Measurements from ENCODE around the gene SERPINE2.

The SERPINE2 gene

DNA sequence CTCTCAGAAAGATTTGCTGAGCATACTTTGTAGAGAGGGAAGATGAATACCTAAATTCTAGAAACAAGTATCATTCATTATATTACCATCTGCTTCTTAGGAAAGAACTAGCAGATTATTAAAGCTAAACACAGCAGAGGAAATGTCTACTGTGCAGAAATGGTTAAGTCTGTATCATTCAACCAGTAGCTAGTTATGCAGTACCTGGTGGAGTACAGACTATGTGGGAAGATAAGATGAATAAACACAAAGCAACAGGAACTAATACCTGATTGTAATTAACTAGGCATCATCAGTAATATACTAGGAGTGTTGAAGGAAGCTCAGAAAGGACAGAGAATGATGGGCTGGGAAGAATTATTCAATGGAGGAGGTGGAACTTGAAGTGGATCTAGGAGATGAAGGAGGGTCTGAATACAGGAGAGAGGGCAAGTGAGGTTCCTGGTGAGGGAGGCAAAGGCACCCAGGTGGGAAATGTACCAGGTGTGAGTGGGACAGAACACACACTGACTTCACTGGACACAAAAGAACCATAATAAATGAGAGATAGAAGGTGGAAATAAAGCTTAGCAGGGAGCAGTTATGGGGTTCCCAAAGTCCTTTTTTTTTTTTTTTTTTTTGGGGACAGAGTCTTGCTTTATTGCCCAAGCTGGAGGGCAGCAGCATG, 103.5 kb downstream of the SERPINE2 start:
- in situ Hi-C loops (cut with HindIII; ENCODE audit: low pct_unique_long_range_greater_than_20kb, low sequenced_read_pairs): no loop called here
- TF ChIP-seq JUND (IDR thresholded peaks at IDR 0.05; ENCODE audit: low read depth): no peak
- DNase-seq (ENCODE audit: low read depth in 1 of 2, low spot score in 1 of 2): no peak

DNA sequence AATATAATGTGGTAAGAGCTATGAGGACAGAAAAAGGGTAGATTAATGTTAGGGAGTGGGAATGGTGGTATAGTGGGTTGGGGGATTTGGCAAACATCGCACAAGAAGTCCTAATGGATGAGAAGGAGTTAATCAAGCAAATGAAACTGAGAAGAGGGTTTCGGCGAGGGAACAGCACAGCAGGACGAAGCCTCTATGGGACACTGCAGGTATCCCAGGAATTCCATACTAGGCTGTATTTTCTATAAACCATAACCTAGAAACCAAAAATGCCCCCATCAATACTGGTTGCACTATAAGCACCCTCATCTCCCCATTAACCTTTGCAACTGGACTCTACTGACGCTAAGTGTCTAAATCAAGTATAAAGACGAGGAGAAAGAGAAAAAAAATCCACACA, 104.2 kb downstream of the SERPINE2 start:
- DNase-seq (ENCODE audit: low read depth in 1 of 2, low spot score in 1 of 2): no peak
- TF ChIP-seq JUND (IDR thresholded peaks at IDR 0.05; ENCODE audit: low read depth): no peak
- in situ Hi-C loops (cut with HindIII; ENCODE audit: low pct_unique_long_range_greater_than_20kb, low sequenced_read_pairs): no loop called here

DNA sequence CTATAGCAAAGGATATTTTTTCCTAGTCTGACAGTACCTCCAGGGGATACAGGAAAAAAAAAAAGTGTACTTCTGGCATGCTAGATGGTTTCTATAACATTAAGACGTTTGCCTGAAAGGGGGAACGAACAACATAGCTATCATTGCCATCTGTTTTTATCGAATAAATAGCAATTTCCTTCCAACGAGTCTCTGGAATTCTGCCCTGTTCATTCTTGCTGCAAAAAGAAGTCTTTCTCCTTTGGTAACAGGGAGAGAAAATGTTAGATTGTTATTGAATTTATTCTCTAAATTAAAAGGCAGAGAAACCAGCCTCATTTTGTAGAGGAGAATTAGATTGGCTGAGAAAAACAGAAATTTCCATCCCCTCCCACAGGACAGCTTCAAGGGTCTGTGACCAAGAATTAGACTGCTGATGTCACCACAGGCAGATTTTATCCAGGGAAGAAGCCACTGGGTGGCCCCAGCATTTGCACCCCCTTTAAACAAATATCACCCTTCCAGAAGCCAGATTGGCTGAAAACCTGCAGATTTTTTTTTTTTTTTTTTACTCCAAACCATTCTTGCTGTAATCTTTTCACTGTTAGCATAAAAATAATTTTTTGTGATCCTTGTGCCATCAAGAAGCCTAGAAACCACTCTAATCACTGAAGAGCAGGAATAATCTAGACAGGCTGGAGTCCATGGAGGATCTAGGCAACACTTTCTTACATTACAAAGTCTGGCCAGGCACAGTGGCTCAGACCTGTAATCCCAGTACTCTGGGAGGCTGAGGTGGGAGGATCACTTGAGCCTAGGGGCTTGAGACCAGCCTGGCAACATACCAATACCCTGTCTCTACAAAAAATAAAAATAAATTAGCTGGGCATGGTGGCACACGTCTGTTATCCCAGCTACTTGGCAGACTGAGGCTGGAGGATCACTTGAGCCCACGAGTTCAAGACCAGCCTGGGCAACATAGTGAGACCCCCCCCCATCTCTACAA, 106.0 kb downstream of the SERPINE2 start:
- in situ Hi-C loops (cut with HindIII; ENCODE audit: low pct_unique_long_range_greater_than_20kb, low sequenced_read_pairs): no loop called here
- DNase-seq (ENCODE audit: low read depth in 1 of 2, low spot score in 1 of 2): no peak
- TF ChIP-seq JUND (IDR thresholded peaks at IDR 0.05; ENCODE audit: low read depth): no peak

DNA sequence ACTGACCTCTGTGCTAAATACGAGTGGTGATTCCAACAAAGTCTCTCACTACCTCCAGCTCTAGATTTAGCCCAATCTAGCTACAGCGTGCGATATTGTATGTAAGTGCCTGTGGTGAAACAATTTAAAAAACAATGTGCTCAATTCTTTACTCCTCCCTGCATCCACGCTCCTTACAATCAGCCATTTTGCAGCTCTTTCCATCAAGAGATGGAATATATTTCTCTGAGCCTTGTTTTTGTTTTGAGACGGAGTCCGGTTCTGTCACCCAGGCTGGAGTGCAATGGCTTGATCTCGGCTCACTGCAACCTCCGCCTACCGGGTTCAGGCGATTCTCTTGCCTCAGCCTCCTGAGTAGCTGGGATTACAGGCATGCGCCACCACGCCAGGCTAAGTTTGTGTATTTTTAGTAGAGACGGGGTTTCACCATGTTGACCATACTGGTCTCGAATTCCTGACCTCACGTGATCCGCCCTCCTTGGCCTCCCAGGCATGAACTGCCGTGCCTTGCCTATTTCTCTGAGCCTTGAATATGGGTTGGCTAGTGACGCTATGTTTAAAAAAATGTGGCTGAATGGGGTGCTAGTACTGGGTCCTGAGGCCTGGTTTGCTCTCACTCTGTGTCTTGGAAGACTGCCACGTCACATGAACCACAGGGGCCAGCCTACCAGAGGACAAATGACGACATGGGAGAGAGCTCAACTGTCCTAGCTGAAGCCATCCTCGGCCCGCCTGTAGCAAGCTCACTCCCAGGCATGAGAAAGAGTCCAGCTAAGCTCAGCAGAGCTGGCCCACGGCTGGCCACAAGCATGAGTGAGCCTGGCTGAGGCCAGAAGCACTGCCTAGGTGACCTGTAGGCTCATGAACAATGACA, 108.7 kb downstream of the SERPINE2 start:
- DNase-seq (ENCODE audit: low read depth in 1 of 2, low spot score in 1 of 2): no peak
- in situ Hi-C loops (cut with HindIII; ENCODE audit: low pct_unique_long_range_greater_than_20kb, low sequenced_read_pairs): no loop called here

DNA sequence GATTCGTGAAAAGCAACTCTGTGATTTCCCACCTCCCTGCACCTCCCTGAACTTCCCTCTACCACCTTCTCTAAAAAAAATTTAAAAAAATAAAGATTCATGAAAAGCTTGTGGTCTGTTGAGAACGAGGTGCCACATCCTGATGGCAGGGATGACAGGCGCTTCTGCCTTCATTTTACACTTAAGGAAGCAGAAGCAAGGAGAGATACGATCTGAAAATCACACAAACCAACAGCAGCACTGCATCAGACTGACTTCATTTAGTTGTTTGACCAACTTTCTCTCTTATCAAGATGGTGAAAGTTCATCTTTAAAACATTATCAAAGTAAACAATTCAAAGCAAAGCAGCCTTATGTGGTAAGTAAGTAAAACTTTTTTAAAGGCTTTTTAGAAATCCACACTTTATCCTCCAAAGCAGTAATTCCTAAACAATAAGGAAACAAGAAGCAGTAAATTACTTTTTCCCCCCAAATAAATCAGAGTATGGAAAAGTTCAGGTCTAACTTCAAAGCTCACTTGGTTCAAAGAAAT, 109.4 kb downstream of the SERPINE2 start:
- in situ Hi-C loops (cut with HindIII; ENCODE audit: low pct_unique_long_range_greater_than_20kb, low sequenced_read_pairs): no loop called here
- peak in 1 of 2 experiments; percentile 6 for DNase-seq (ENCODE audit: low read depth in 1 of 2, low spot score in 1 of 2)
- TF ChIP-seq JUND (IDR thresholded peaks at IDR 0.05; ENCODE audit: low read depth): no peak

More for the DNA sequence above, 108.7 kb downstream of the SERPINE2 start:
- TF ChIP-seq JUND (IDR thresholded peaks at IDR 0.05; ENCODE audit: low read depth): no peak

DNA sequence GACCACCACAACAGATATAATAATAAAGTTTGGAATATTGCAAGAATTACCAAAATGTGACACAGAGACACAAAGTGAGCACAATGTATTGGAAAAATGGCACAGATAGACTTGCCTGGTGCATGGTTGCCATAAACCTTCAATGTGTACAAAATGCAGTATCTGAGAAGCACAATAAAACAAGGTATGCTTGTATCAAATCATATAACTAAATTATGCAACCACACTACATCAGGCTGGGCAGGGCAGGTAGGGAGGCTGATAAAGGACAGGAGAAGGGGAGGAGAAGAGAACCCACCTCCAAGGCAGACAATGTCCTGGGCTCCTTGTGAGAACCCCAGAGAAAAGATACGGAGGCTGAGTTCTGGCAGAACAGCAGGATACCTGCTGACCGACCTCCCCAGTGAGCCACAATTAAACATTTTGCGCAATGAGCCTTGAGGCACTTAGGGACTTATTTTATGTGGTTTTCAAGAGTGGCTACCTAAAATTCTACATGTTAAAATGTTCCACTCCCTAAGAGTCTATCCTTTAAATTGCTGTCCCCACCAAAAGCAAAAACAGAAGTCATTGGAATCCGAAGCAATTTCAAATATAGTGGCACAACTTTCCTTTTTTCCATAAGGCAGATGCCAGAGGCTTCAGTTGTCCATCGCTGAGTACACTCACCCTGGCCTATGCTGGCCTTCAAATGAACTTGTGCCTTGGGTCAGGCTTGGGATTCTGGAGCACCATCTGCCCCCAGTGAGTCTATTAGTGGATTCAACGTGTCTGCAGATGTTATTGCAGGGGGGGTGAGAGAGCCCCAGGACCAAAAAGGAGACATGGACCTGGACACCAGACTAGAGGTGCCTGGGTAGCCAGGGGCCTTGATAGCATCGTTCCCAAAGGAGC, 110.7 kb downstream of the SERPINE2 start:
- in situ Hi-C loops (cut with HindIII; ENCODE audit: low pct_unique_long_range_greater_than_20kb, low sequenced_read_pairs): no loop called here
- DNase-seq (ENCODE audit: low read depth in 1 of 2, low spot score in 1 of 2): no peak
- TF ChIP-seq JUND (IDR thresholded peaks at IDR 0.05; ENCODE audit: low read depth): no peak

DNA sequence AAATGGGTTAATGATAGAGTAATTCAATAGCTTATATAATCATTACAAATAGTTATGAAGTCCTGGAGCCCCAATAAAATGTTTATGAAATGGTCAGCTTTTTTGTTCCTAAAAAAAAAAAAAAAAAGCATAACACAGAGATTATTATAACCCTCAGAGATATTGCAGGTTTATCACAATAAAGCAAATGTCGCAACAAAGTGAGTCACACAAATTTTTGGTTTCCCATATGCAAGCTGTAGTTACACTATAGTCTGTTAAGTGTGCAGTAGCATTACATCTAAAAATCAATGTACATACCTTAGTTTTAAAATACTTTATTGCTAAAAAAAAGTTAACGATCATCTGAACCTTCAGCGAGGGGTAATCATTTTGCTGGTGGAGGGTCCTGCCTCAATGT, 114.0 kb downstream of the SERPINE2 start:
- no peak for DNase-seq (ENCODE audit: low read depth in 1 of 2, low spot score in 1 of 2)
- no peak for TF ChIP-seq JUND (IDR thresholded peaks at IDR 0.05; ENCODE audit: low read depth)
- in situ Hi-C loops (cut with HindIII; ENCODE audit: low pct_unique_long_range_greater_than_20kb, low sequenced_read_pairs): no loop called here
